GM21529 (cell line): Measurements from ENCODE around the gene EWSR1.
A peak's percentile ranks its signal among the peaks of the same experiment; 100 is the strongest.

Experiments
- ATAC-seq: cut with Tn5 transposase; IDR thresholded peaks from one replicate; pipeline ENCODE4 v1.9.1; 2021; ENCODE audit not compliant: unreplicated experiment

The EWSR1 gene

GRCh38 chr22:29268511-29269229 lies 602 bp downstream of the EWSR1 start:
- peak; percentile 10 for ATAC-seq

- no peak for ATAC-seq
Observed at GRCh38 chr22:29269230-29269604, 1.1 kb downstream of the EWSR1 start.

DNA sequence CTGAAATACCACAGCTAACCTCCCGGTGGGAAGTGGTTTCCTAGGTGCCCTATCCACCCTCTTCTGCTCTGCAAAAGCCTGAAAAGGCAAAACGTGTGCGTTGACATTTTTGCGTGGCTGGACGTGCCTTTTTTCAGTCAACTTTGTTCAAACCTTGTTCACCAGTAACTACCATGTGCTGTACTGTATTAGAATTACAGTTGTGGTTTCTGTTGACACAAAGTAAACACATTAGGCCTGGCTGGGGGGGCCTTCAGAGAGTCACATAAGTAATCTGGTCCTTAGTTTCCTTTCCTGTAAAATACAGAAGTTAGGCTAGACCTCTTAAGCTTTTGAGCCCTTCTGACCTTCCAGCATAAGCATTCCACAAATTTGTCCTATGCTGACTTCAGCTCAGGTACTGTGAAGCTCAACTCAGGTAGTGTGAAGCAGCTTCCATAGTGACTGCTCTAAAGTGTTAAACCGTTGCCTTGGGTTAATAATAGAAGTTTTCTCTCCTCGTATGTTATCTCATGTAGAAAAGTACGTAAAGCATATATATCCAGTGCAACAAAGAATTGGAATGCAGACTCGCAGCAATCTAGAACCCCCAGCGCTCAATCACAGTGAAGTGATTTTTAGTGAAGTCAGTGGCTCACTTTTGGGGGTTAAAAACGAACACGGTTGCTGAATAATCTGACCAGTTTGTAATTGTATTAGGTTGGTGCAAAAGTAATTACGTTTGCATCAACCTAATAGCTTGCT lies 1.8 kb downstream of the EWSR1 start:
- no peak for ATAC-seq

GRCh38 chr22:29270475-29271271 lies 2.6 kb downstream of the EWSR1 start:
- no peak for ATAC-seq

DNA sequence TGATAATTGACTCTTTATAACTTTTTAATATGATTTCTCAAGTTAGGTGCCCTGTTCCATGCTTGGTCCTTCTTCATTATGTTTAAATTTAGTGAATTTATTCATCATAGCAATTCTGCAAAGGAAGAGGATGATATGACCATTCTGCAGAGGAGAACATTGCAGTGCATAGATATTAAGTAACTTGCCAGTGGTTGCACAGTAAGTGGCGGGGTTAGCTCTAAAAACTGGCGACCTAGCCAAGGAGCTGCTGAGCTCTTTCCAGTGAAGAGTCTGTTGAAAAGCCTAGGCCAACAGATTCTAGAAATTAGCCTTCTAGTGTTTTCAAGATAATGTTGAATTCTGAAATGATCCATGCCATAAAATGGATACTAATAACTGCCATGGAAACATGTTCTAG lies 4.6 kb downstream of the EWSR1 start:
- no peak for ATAC-seq

- no peak for ATAC-seq
Observed at GRCh38 chr22:29275167-29275566, 7.1 kb downstream of the EWSR1 start.

- ATAC-seq: no peak
Observed at GRCh38 chr22:29275819-29276565, 7.9 kb downstream of the EWSR1 start.

GRCh38 chr22:29277927-29278326 lies 9.9 kb downstream of the EWSR1 start:
- ATAC-seq: no peak

DNA sequence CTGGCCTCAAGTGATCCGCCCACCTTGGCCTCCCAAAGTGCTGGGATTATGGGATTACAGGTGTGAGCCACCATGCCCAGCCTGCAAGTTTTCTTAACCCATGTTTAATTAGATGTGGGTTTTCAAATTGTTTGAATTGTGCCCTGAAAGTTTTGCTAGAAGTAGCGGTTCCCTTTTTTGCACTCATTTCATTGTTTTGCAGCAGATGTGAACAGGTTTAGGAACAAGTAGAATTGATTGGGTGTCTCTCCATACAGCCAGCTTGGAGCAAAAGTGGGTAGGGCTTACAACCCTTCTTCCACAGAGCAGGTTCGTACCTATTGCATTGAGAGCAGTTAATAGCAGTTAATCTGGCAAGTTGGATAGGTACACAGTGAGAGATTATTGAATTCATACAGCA lies 16.1 kb downstream of the EWSR1 start:
- ATAC-seq: no peak

DNA sequence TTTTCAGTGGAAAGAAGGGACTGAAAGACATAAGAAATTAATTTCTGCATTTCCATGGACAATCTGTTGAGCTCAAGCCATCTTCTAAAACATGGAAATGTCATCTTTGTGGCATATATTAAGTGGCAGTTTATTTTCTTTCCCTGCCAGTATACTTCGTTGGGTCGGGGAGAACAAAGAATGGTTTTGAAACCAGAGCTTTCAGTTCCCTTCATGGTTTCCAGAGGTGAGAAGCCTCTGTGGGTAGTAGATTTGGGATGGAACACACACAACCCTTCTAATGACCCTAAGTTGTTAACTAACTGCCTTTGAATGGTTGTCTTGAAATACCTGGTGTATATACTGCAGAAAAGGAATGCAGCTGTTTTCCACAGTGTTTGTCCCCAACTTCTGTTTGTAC lies 20.8 kb downstream of the EWSR1 start:
- no peak for ATAC-seq

GRCh38 chr22:29290061-29290460 lies 22.0 kb downstream of the EWSR1 start:
- no peak for ATAC-seq

DNA sequence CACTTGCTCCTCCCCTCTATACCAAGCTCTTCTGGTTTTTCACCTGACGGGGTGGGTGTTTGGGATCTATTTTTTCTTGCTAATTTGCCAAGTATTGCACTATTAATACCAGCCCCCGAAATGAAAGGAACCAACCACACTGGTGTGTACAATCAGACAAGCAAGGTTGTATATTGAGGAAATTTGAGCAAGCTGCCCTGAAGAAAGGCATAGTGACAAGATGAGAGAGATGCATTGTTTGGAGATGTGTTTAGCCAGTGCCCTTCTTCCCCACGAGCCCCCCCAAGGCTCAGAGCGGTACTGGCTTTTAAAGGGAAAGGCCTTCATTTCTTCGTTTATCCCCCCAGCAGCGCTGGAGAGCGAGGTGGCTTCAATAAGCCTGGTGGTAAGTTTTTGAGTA lies 23.1 kb downstream of the EWSR1 start:
- ATAC-seq: no peak

GRCh38 chr22:29292379-29292778 lies 24.3 kb downstream of the EWSR1 start:
- no peak for ATAC-seq

GRCh38 chr22:29298641-29299040 lies 30.6 kb downstream of the EWSR1 start:
- ATAC-seq: no peak

- no peak for ATAC-seq
Observed at GRCh38 chr22:29299136-29299900, 31.2 kb downstream of the EWSR1 start.

DNA sequence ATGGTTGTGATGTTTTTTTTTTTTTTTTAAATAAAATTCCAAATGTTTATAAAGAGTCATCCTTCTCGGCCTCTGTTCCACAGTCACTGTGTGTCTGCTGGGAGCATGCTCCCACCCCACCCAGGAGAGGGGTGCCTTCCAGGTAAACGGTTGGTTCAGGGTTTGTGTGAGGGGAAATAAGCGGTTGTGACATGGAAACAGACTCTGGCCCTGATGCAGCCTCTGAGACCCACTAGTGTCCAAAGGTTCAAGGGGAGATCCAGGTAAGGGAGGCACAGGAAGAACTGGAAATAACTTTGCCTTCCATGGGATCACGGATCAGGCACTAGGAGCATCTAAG lies 32.4 kb downstream of the EWSR1 start:
- no peak for ATAC-seq

DNA sequence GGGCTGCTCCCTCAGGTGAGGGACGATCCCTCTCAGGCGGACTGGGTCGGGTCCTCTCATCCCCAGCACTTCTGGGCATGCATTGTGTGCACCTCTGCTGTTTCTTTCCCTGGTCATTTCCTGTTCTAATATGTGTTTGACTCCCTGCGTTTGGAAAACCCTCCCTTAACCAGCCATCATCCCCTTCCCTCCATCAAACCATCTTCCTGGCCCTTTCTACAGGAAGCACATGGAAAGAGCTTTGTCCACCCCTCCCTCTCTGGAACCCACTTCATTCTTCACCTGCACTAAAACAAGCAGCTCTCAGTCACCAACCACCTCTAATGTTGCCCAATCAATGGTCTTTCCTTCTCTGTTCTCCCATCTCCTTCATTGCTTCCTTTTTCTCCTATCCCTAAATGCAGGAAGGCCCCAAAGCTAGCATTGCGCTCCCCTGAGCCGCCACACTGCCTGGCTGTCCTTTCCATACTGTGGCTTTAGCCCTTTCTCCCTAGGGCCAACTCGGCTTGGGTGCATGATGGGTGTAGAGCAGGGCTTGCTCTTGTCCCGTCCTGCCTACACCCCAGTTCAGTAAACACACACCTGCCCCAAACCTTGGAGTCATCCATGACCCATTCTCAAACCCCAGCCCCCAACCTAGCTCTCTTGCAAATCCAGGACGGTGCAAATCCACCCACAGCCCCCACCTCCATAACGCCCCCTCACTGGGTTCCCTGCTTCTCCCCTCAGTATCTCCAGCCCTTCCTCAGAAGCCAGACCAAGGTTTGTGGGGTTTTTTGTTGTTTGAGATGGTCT lies 32.9 kb downstream of the EWSR1 start:
- ATAC-seq: no peak

- no peak for ATAC-seq
Observed at GRCh38 chr22:29301716-29302401, 33.8 kb downstream of the EWSR1 start.

DNA sequence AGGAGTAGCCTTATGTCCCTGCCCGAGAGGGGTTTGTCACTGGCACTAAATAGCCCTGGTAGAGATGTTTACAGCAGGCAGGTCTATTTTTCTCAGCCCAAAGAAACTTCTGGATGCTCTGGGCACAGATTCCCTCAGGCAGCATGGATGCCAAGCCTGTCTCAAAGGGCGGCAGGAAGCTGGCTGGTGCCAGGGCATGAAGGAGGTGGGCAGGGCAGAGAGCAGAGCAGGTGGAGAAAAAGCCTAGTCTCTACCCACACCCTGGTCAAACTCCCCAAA lies 34.3 kb downstream of the EWSR1 start:
- ATAC-seq: no peak
